ENCODE results near the gene PCP2. TPM values are rescaled to one million over a fixed set of nuclear protein-coding genes. Genes with fewer than 3 reads are reported as not detected.

The PCP2 gene
- total RNA-seq, 1 donor = not detected

DNA sequence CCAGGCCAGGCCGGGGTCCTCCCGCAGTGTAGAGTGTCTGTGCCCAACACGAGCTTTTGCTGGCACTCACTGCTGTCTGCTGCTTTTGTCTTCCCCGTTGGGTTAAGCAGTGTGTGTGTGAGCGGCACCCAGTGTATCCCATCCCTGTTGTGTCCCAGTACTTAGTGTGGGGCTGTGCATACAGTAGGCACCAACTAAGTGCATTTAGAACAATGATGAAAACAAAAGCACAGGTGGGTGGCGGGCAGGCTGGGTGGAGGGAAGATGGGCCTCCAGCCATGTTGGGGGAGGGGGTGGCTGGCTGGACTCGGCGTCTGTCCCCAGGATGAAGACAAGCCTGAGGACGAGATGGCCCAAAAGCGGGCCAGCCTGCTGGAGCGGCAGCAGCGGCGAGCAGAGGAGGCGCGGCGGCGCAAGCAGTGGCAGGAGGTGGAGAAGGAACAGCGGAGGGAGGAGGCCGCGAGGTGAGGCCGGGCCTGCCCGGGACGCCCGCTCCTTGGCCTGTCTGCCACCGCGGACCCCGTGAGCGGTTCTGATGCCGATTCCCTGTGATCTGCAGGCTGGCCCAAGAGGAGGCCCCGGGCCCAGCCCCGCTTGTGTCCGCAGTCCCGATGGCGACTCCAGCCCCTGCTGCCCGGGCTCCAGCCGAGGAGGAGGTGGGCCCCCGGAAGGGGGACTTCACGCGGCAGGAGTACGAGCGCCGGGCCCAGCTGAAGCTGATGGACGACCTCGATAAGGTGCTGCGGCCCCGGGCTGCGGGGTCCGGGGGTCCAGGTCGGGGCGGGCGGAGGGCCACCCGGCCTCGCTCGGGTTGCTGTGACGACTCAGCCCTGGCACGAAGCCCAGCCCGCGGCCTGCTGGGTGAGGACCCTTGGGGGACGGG is 18.4 kb downstream of the PCP2 start:
- TF ChIP-seq, protein P1, sequence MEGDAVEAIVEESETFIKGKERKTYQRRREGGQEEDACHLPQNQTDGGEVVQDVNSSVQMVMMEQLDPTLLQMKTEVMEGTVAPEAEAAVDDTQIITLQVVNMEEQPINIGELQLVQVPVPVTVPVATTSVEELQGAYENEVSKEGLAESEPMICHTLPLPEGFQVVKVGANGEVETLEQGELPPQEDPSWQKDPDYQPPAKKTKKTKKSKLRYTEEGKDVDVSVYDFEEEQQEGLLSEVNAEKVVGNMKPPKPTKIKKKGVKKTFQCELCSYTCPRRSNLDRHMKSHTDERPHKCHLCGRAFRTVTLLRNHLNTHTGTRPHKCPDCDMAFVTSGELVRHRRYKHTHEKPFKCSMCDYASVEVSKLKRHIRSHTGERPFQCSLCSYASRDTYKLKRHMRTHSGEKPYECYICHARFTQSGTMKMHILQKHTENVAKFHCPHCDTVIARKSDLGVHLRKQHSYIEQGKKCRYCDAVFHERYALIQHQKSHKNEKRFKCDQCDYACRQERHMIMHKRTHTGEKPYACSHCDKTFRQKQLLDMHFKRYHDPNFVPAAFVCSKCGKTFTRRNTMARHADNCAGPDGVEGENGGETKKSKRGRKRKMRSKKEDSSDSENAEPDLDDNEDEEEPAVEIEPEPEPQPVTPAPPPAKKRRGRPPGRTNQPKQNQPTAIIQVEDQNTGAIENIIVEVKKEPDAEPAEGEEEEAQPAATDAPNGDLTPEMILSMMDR (IDR thresholded peaks at IDR 0.05; ENCODE audit: extremely low read depth, low read depth, low read length) = no peak
- H4K20me1 ChIP-seq (ENCODE audit: insufficient read depth, low read length) = peaks cover 5% of the 10 kb centered on the region
- DNase-seq (ENCODE audit: insufficient read length, low spot score, missing footprints) = peak; percentile 81
- H3K4me1 ChIP-seq (ENCODE audit: insufficient read depth, low read length) = no peaks in the 10 kb centered on the region
- H3K36me3 ChIP-seq (ENCODE audit: insufficient read depth, low read length) = no peaks in the 10 kb centered on the region
- no peak overlapping the region for H3K4me3 ChIP-seq (ENCODE audit: insufficient read depth, low read length)
- no peaks in the 10 kb centered on the region for H3K27me3 ChIP-seq (ENCODE audit: insufficient read depth, low read length)
- no peak overlapping the region for H3K4me2 ChIP-seq (ENCODE audit: insufficient read depth, low read length)
- H3K27ac ChIP-seq (ENCODE audit: low read depth, low read length) = no peak overlapping the region
- no peak overlapping the region for H2AFZ ChIP-seq (ENCODE audit: low read length)
- H3K79me2 ChIP-seq (ENCODE audit: insufficient read depth, low read length) = no peaks in the 10 kb centered on the region
- H3K9me3 ChIP-seq (ENCODE audit: low read depth, low read length) = no peaks in the 10 kb centered on the region

DNA sequence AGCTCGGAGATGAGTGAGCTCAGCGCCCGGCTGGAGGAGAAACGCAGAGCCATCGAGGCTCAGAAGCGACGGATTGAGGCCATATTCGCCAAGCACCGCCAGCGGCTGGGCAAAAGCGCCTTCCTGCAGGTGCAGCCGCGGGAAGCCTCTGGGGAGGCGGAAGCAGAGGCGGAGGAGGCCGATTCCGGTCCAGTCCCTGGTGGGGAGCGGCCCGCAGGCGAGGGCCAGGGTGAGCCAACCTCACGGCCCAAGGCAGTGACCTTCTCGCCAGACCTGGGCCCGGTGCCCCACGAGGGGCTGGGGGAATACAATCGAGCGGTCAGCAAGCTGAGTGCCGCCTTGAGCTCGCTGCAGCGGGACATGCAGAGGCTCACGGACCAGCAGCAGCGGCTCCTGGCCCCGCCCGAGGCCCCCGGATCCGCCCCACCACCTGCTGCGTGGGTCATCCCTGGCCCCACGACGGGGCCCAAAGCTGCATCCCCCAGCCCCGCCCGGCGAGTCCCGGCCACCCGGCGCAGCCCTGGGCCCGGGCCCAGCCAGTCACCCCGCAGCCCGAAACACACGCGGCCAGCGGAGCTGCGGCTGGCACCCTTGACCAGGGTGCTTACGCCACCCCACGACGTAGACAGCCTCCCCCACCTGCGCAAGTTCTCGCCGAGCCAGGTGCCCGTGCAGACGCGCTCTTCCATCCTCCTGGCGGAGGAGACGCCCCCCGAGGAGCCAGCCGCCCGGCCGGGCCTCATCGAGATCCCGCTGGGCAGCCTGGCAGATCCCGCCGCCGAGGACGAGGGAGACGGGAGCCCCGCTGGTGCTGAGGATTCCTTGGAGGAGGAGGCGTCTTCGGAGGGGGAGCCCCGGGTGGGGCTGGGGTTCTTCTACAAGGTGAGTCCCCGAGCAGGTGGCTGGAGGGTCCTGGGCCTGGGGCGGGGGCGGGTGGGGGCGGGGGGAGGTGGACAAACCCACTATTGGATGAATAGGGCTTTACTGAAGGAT is 20.9 kb downstream of the PCP2 start:
- no peaks in the 10 kb centered on the region for H3K9me3 ChIP-seq (ENCODE audit: low read depth, low read length)
- TF ChIP-seq, protein P1 (IDR thresholded peaks at IDR 0.05; ENCODE audit: extremely low read depth, low read depth, low read length) = no peak
- H3K27ac ChIP-seq (ENCODE audit: low read depth, low read length) = no peak overlapping the region
- H3K4me1 ChIP-seq (ENCODE audit: insufficient read depth, low read length) = no peaks in the 10 kb centered on the region
- H3K4me2 ChIP-seq (ENCODE audit: insufficient read depth, low read length) = no peak overlapping the region
- peak; percentile 63 for DNase-seq (ENCODE audit: insufficient read length, low spot score, missing footprints)
- no peaks in the 10 kb centered on the region for H3K36me3 ChIP-seq (ENCODE audit: insufficient read depth, low read length)
- H3K27me3 ChIP-seq (ENCODE audit: insufficient read depth, low read length) = no peaks in the 10 kb centered on the region
- H3K79me2 ChIP-seq (ENCODE audit: insufficient read depth, low read length) = no peaks in the 10 kb centered on the region
- H2AFZ ChIP-seq (ENCODE audit: low read length) = no peak overlapping the region
- H4K20me1 ChIP-seq (ENCODE audit: insufficient read depth, low read length) = no peaks in the 10 kb centered on the region
- no peak overlapping the region for H3K4me3 ChIP-seq (ENCODE audit: insufficient read depth, low read length)

- Histone ChIP-seq H3K4me3 (ENCODE audit: insufficient read depth, low read length) (no peak overlapping the region), H3K27ac (ENCODE audit: low read depth, low read length) (no peak overlapping the region), H3K27me3 (ENCODE audit: insufficient read depth, low read length) (no peaks in the 10 kb centered on the region), H3K4me1 (ENCODE audit: insufficient read depth, low read length) (no peaks in the 10 kb centered on the region), H2AFZ (ENCODE audit: low read length) (no peak overlapping the region), H3K79me2 (ENCODE audit: insufficient read depth, low read length) (no peaks in the 10 kb centered on the region), H3K9me3 (ENCODE audit: low read depth, low read length) (no peaks in the 10 kb centered on the region), H4K20me1 (ENCODE audit: insufficient read depth, low read length) (no peaks in the 10 kb centered on the region), H3K4me2 (ENCODE audit: insufficient read depth, low read length) (no peak overlapping the region), H3K36me3 (ENCODE audit: insufficient read depth, low read length) (no peaks in the 10 kb centered on the region)
- TF ChIP-seq, protein P1 (IDR thresholded peaks at IDR 0.05; ENCODE audit: extremely low read depth, low read depth, low read length) = no peak
- DNase-seq (ENCODE audit: insufficient read length, low spot score, missing footprints) = peak; percentile 69
Observed at GRCh38 chr19:7611541-7612279, 21.8 kb downstream of the PCP2 start.

All from osteoblast (primary cell).